ENCODE results near the gene SH3D19.
"Not testable (repeated sequence)": the region's sequence is repeated elsewhere in the genome, so short reads cannot be mapped to it uniquely, and the experiment has no call there.

SH3D19 gene

DNA sequence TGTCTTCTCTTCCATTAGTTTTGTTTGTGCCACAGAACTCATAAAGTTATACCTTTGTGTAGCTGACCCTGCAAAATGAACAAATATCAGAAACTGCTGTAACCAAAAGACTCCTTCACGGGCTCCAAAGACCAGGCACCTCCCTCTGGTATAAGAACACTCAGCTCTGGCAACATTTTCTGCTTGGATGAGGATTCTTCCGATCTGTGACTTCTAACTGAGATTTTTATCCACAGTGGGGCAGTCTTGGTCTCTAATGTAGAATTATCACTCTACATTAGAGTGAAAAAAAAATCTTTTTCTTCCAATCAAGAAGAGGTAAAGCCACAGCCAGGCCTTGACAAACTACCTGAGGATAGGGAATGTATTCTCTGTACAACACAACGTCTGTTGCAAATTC, 86.9 kb downstream of the SH3D19 start:
- TF ChIP-seq CTCF (conservative IDR thresholded peaks at IDR 0.05), result peak; percentile 48
- no peak overlapping the region for H3K27ac ChIP-seq

GRCh38 chr4:151236036-151236435, 89.4 kb downstream of the SH3D19 start:
- H3K27ac ChIP-seq, result no peak overlapping the region
- no peak for TF ChIP-seq CTCF (conservative IDR thresholded peaks at IDR 0.05)

- not testable (repeated sequence) for H3K27ac ChIP-seq
These were observed 90.0 kb downstream of the SH3D19 start for GRCh38 chr4:151235373-151235772.

GRCh38 chr4:151233600-151233999, 91.8 kb downstream of the SH3D19 start:
- TF ChIP-seq CTCF (conservative IDR thresholded peaks at IDR 0.05), result no peak

DNA sequence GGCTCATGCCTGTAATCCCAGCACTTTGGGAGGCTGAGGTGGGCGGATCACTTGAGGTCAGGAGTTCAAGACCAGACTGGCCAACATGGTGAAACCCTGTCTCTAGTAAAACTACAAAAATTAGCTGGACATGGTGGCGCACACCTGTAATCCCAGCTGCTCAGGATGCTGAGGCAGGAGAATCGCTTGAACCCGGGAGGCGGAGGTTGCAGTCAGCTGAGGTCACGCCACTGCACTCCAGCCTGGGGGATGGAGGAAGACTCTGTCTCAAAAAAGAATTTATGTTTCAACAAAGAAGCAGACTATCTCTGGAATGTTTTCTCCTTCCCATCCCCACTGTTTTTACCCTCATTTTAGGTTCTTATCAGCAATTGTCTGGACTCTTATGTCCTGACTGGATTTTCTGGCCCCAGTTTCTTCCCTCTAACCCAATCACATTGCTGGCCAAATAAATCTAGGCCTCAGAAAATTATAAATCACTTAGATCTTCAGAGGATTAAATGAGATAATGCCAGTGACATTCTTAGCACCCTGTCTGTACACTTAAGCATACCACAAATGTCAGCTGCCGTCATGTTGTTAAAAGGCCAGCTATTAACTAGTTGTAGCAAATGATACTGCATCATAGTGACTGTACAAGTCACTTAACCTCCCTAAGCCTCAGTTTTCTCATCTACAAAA, 93.3 kb downstream of the SH3D19 start:
- TF ChIP-seq CTCF (conservative IDR thresholded peaks at IDR 0.05), result no peak
- H3K27ac ChIP-seq, result no peak overlapping the region

More at GRCh38 chr4:151233600-151233999, 91.8 kb downstream of the SH3D19 start:
- no peak overlapping the region for H3K27ac ChIP-seq

GRCh38 chr4:151228189-151229119, 97.0 kb downstream of the SH3D19 start:
- TF ChIP-seq CTCF (conservative IDR thresholded peaks at IDR 0.05), result no peak
- no peak overlapping the region for H3K27ac ChIP-seq

- TF ChIP-seq CTCF (conservative IDR thresholded peaks at IDR 0.05), result no peak
- no peak overlapping the region for H3K27ac ChIP-seq
These were observed 97.7 kb downstream of the SH3D19 start for GRCh38 chr4:151227731-151228130.

- no peak for TF ChIP-seq CTCF (conservative IDR thresholded peaks at IDR 0.05)
- H3K27ac ChIP-seq, result no peak overlapping the region
These were observed 98.2 kb downstream of the SH3D19 start for GRCh38 chr4:151227172-151227571.
